HG03280 (cell line): ENCODE results near the gene NLRP14.
A peak's percentile ranks its signal among the peaks of the same experiment; 100 is the strongest.

Experiments used
- ATAC-seq: cut with Tn5 transposase; IDR thresholded peaks from one replicate; pipeline ENCODE4 v1.9.1; 2021; ENCODE audit warnings: mild to moderate bottlenecking, moderate library complexity; ENCODE audit not compliant: unreplicated experiment

NLRP14 gene, protein sequence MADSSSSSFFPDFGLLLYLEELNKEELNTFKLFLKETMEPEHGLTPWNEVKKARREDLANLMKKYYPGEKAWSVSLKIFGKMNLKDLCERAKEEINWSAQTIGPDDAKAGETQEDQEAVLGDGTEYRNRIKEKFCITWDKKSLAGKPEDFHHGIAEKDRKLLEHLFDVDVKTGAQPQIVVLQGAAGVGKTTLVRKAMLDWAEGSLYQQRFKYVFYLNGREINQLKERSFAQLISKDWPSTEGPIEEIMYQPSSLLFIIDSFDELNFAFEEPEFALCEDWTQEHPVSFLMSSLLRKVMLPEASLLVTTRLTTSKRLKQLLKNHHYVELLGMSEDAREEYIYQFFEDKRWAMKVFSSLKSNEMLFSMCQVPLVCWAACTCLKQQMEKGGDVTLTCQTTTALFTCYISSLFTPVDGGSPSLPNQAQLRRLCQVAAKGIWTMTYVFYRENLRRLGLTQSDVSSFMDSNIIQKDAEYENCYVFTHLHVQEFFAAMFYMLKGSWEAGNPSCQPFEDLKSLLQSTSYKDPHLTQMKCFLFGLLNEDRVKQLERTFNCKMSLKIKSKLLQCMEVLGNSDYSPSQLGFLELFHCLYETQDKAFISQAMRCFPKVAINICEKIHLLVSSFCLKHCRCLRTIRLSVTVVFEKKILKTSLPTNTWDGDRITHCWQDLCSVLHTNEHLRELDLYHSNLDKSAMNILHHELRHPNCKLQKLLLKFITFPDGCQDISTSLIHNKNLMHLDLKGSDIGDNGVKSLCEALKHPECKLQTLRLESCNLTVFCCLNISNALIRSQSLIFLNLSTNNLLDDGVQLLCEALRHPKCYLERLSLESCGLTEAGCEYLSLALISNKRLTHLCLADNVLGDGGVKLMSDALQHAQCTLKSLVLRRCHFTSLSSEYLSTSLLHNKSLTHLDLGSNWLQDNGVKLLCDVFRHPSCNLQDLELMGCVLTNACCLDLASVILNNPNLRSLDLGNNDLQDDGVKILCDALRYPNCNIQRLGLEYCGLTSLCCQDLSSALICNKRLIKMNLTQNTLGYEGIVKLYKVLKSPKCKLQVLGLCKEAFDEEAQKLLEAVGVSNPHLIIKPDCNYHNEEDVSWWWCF

DNA sequence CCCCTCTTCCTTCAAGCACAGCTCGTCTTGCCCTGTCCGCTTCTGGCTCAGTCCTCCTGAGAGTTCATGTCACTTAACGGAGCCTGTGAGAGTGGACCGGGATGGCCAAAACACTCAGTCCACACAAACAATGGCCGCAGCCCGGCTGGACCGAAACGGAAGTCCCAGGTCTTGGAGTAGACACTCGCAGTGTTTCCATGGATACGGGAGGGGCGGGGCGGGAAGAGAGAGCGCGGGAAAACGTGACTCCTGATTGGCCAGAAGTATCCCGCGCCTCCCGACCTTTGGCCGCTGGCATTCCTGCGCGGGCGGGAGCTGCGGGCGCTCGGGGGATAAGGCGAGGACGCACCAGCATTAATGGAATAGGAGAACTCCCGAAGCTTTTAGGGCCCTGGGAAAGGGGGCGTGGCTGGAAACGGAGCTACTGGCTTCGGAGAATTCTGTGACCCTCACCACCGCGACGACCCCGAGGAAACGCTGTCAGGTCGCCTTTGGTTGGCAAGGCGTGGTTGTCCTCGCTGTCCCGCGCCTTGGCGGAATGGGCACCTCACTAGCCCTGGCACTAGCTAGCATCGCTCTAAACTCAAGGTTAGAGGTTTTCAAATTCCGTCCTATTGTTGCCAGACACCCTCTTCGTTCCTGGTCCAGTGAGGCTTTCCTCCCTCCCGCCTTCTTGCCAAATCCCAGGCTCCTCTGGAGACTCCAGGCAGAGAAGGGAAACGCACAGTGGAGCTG is at the start of gene NLRP14, which contains the start of gene ZNF214:
Gene NLRP14, plus strand, starts transcription at position 297 of the 735 bp plus-strand sequence. CDS start 18,108 bp downstream, outside the sequence.
Gene ZNF214, minus strand, starts transcription at position 164 of the 735 bp plus-strand sequence. CDS start 17,511 bp downstream, outside the sequence.
- ATAC-seq, result no peak

DNA sequence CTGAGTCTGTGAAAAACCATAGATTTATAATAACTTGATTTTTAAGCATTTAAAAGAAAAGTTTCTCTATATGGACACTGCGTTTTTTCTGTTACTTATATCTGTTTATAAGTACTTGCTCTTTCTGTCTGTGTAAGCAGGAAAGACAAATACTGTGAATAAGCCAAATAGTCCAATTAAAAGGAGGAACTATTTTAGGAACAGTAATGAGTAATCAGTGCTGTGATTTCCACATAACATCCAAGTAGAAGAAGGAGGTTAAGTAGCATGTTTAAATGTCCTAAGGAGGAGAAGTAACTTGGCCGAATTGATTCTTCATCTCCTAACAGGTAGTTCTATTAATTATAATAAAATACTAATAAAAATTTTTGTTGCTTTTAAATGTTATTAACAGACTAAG is 40.9 kb upstream of the NLRP14 start:
- no peak for ATAC-seq

DNA sequence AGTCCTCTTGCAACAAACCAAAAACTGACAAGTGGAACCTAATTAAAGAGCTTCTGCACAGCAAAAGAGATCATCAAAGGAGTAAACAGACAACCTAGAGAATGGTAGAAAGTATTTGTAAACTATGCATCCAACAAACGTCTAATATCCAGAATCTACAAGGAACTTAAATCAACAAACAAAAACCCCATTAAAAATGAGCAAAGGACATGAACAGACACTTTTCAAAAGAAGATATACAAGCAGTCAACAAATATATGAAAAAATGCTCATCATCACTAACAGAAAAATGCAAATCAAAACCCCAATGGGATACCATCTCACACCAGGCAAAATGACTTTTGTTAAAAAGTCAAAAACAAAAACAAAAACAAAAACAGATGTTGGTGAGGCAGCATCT is 33.8 kb upstream of the NLRP14 start:
- ATAC-seq, result no peak

DNA sequence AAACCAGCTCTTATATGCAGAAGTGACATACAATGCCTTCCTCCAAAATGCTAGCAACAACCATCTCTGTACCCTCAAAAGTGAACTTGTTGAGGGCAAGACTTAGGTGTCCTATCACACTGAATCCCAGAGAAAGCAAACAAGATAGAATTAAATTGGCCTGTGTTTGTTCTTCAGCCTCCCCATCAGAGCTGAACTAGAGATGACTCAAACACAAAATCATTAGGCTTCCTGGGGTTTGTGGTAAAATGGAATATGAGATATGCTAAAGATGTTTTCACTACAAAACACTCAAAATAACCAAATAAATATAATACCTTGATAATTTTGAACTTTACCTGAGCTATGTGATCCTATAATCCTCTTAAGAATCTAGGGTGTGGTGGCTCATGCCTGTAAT is 31.8 kb upstream of the NLRP14 start:
- ATAC-seq, result no peak

DNA sequence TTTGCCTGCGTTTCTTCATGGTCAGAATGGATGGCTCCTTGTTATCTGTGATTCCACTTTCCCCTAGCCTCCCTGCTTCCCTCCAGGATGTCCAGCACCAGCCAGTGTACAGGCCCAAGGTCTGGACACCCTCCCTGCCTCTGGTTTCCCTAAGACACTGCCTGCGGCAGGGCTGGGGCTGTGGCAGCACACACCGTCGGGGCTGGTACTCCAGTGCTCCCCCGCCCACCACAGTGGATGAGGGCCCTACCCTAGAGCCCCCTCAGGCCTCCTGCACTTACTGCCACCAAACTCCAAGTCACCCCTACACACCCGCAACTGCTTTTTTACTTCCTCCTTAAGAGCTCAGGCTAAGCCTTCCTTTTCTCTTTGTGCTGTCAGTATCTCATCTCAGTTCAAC is 29.1 kb upstream of the NLRP14 start:
- no peak for ATAC-seq

DNA sequence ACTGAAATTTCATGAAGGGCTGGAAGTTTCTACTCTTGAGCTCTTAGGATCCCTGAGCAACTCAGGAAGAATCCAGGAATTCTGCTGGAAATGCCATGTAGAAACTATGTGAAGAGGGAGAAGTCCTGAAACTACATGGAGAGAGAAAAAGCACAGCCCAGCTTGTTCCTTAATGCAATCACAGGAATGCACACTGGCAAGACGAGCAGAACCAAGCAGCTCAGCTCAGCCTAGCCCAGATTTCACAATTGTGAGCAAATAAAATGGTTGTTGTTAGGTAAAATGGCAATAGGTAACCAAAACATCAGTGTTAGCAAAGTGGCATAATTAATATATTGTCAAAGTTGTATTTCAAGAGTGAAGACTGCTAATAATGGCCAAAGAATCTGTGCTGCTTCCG is 28.3 kb upstream of the NLRP14 start:
- ATAC-seq, result no peak

DNA sequence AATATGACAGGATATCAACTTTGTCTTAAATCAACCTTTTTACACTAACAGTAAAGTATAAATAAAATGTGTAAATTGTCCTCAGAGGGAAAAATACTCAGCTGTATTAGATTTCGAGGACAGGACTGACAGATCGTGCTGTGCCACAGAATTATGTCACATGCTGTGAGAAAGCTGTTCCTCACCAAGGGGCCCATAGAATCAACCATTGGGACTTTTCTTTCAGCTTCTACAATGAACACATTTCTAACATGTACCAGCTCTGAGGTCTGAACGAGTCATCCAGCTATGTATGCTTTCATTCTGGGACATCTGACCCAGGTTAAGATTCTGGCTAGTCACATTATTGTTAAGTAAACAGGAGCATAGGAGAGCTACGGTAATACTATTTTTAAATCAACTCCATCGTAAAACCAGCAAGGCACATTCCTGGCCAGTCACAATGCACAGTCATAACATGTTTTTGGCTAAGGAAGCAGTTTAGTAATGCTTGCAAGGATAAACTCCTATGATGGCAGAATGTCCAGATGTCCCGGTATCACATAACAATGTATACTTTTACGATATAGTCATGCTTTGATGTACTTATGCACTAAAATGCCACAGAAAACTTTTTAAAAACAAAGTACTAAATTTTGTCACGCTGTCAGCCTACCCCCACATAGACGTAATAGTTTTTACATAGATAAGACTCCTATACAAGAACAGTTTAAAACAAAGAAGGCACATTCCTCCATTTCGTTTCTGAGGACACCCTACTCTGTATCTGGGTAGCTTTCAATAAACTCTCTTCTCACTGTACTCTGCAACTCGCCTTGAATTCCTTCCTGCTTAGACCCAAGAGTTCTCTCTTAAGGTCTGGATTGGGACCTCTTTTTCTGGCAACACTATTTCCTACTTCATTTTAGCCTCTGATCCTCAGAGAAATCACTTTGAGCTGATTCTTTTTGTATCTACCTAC is 27.5 kb upstream of the NLRP14 start:
- no peak for ATAC-seq

DNA sequence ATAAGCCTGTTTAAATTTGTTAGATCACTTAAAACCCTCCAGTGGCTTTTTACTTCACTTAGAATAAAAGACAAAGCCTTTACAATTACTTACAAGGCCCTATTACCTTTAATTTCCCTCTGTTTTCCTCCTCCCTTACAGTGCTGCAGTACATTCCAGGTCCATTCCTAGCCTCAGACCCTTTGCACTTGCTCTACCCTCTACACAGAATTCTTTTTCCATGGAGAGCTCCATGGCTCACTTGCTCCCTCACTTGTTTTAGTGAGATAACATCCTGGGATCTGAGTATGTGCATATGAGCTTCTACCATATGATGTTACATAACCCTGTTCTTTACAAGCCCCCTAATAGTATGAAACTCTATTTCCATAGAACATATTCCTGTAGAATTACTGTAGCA is 24.6 kb upstream of the NLRP14 start:
- ATAC-seq, result no peak

DNA sequence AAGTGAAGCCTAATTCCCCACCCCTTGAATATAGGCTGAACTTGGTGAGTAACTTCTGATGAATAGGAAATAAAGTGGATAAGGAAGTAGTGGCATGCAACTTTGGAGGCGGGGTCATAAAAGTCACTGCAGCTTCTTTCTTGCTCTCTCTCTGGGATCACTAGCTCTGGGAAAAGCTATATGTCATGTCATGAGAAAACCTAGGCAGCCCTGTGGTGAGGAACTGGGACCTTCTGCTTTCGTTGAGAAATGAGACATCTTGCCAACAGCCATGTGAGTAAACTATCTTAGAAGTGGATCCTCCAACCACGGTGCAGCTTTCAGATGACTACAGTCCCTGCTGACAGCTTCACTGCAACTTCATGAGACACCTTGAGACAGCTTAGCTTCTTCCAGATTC is 15.8 kb upstream of the NLRP14 start:
- peak; percentile 55 for ATAC-seq

DNA sequence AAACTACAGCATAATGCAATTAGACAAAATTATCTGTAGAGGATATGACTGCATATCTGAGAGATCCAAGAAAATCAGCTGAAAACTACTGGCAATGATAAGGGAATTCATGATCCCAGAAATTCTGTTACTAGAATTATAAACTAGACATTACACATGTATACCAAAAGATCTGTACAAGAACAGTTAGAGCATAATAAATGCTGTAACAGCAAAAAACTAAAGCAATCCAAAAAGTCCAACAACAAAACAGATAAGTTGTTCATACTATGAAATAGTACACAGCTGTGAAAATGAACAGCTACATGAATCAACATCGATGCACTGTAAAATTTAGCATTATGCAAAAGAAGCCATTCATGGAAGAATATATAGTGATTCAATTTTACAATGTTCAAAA is 6.2 kb upstream of the NLRP14 start:
- ATAC-seq, result no peak

DNA sequence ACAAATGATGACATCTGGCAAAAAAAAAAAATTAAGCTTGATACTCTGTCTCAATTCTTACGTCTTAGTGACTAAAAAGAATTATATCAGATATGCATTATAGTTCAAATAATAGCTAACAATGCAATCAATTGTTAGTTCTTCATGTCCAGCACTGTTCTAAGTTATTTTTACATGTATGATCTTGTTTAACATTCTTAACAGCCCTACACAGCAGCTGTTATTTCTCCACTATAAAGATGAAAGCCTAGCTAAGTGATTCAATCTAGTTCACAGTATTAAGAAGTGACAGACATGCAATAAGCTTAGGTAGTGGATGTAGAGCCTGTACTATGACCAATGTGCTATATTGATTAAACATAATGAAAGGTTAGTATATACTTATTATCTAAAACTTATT is 4.3 kb upstream of the NLRP14 start:
- no peak for ATAC-seq

DNA sequence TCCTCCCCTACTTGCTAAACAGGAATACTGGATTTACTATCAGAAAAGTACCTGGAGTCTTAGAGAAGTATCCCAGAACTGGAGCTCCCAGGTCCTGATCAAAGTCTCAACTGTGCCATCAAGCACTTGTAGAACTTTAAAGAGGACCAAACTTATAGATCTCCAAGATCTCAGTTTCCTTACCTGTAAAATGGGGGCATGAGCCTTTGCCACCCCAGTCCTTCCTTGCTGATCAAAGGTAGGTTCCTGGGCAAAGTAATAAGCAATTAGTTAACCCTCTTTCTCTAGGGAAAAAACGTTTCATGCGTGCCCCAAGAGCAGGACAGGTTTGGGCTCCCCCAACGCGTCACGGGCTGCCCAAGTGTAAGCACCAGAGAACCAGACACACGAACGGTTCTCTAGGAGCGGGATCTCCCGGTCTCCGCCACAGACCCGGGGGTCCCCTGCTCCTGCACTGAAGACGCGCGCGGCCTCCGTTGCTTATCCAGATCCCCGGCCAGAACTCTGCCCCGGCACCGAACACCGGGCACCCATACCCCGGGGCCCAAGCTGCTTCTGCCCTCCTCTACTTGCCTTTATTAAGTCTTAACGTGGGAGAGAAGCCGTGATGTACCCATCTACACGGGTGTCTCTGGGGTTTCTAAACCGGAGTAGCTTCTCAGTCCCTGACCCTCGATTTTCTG is 638 bp upstream of the NLRP14 start:
- ATAC-seq, result no peak

DNA sequence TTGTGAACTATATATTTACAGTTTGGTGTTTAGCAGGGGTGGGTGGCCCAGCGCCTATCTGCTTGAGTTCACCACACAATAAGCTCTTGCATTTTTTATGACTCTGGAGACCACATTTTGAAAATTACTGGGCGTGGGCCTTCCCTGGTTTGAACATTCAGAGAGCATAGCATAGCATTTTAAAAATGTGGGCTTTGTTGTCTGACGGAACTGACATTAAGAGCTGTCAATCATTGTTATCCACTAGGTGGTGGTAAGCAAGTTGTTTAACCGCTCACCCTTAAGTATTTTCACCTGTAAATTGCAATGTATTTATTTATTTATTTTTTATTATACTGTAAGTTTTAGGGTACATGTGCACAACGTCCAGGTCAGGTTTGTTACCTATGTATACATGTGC is 1.0 kb downstream of the NLRP14 start:
- ATAC-seq, result no peak

DNA sequence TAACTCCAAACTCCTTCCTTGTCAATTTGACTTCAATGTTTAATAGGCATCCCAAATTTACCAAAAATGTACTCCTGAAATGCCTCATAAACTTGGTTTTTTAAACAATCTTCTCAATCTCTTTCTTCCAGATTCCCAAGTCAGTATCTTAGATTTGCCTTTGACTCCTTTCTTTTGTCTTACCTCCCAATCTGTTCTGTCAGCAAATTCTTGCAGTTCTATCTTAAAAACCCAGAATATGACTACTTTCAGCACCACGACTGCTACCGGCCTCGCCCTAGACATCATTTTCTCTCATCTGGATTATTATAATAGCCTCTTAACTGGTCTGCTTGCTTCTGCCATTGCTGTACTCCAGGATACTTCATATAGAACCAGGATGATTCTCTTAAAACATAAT is 7.9 kb downstream of the NLRP14 start:
- no peak for ATAC-seq

DNA sequence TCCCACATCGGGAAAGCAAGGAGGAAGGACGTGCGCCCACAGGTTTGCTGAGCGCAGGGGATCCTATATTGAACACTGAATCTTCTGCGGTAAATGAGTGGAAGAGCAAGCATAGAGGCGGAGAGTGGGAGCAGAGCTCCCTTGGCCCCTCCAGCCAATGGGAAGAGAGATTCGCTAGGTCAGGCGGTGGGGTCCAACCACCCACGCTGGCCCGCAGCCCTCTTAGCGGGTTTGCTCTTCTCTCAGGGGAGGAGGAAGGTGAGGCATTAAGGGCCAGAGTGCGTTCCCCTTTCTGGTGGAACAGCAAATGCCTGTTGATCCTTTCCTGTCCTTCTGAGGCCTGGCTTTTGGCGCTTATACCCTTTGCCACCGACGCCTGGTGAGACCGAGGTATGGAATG is 10.6 kb downstream of the NLRP14 start:
- no peak for ATAC-seq

DNA sequence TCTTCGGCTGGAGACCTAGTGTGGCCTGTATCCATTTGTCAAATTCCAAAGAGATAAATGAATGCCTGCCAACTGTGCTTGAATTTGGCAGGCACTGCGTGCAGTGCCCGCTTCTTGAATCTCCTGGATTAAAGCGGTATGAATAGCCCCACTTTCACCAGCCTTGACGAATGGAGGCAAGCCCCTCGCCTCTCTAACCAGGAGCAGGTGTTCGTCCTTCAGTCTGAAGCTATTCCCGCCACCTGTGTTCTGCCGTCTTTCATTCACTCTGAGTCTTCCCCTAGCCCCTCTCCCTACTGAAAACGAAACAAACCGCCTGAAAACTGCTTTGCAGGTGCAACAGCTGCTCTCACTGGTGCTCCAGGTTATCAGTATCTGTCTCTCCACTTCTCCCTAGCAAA is 11.2 kb downstream of the NLRP14 start:
- no peak for ATAC-seq

DNA sequence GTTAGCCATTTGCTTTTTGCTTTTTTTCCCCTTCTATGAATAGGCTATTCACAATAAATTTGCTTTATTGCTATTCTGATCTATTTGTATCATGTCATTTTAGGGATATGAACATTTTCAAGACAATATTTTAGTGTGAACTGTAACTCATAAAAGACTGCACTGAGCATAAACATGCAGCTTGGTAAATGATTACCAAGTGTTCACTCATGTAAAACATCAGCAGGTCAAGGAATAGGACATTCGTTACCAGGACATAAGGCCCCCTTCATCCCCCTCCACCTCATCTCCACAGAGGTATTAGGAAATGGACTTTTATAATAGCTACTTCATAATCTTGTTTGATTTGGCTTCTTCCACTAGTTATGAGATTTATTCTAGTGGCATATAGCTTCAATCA is 12.4 kb downstream of the NLRP14 start:
- no peak for ATAC-seq

DNA sequence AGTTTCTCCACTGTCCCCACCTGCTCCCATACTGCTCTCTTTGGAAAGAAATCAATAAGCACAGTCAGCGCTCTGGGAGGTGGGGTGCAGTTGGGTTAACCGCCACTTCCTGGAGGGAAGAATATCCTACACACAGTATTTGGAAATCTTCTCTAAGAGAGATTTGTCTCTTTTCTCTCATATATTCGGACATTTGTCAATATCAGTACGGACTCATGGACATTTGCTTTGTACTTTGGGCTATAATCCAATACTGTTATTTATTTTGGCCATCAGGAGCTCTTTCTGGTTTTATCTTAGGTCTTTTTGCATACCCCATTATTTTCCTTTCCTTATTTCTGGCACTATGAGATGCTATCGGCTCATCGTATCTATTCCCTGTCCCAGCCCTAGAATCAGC is 13.7 kb downstream of the NLRP14 start:
- ATAC-seq, result no peak
